CD14-positive monocyte (primary cell): ENCODE measurements around the gene MTMR3. TPM values are rescaled to one million over a fixed set of nuclear protein-coding genes. Genes with fewer than 3 reads are reported as not detected.

ENCODE experiments used
- DNase-seq, 3 donors: peaks; one replicate each; pipeline ENCODE4 v3.0.0-alpha.2; 2011 to 2022
- H2AFZ ChIP-seq: 2 replicates; pipeline ENCODE4 v1.6.0; 2012; ENCODE audit warnings: mild to moderate bottlenecking, low read depth, low read length, inconsistent platforms; ENCODE audit not compliant: insufficient read depth, poor library complexity, severe bottlenecking
- H3K27ac ChIP-seq, 2 donors: 1 replicate in 1 of 2; 2 replicates in 1 of 2; pipeline ENCODE4 v1.5.1; 2012 to 2013; ENCODE audit warnings: low read length in 2 of 2, control low read depth in 1 of 2, inconsistent platforms in 1 of 2, low read depth in 1 of 2, mild to moderate bottlenecking in 1 of 2
- H3K27me3 ChIP-seq, 2 donors: one replicate each; pipeline versions ENCODE4 v1.6.0 to v1.6.1; 2011 to 2013; ENCODE audit warnings: low read length in 2 of 2; ENCODE audit not compliant: control insufficient read depth in 2 of 2, insufficient read depth in 2 of 2
- H3K36me3 ChIP-seq, 2 donors: replicated peaks in 1 of 2; 1 replicate in 1 of 2; 2 replicates in 1 of 2; pipeline versions ENCODE4 v1.5.1 to v1.6.1; 2012 to 2013; ENCODE audit warnings: low read length in 2 of 2, control low read depth in 1 of 2, inconsistent platforms in 1 of 2, mild to moderate bottlenecking in 1 of 2; ENCODE audit not compliant: insufficient read depth in 2 of 2, control insufficient read depth in 1 of 2
- H3K4me1 ChIP-seq, 2 donors: 1 replicate in 1 of 2; 2 replicates in 1 of 2; pipeline versions ENCODE4 v1.5.1 to v1.6.1; 2012 to 2013; ENCODE audit warnings: low read length in 2 of 2, control low read depth in 1 of 2, inconsistent platforms in 1 of 2, mild to moderate bottlenecking in 1 of 2, moderate library complexity in 1 of 2; ENCODE audit not compliant: insufficient read depth in 2 of 2, control insufficient read depth in 1 of 2
- H3K4me2 ChIP-seq: replicated peaks from 2 replicates; pipeline ENCODE3; 2012; ENCODE audit warnings: low read length, moderate library complexity, mild to moderate bottlenecking; ENCODE audit not compliant: poor library complexity, severe bottlenecking; ENCODE audit errors: extremely low read depth
- H3K4me3 ChIP-seq, 3 experiments: fragments of 200-600 bp in 1 of 3; sonication (generic) in 1 of 3; replicated peaks in 1 of 3; 1 replicate in 2 of 3; 2 replicates in 1 of 3; pipeline ENCODE4 v1.5.1; 2011 to 2013; ENCODE audit warnings: low read length in 3 of 3, mild to moderate bottlenecking in 3 of 3, control low read depth in 2 of 3, low read depth in 2 of 3, inconsistent platforms in 1 of 3, moderate library complexity in 1 of 3
- H3K79me2 ChIP-seq: 2 replicates; pipeline ENCODE4 v1.6.0; 2012; ENCODE audit warnings: mild to moderate bottlenecking, control low read depth, inconsistent platforms, low read length, moderate library complexity; ENCODE audit not compliant: insufficient read depth
- H3K9ac ChIP-seq: 2 replicates; pipeline ENCODE4 v1.6.0; 2017; ENCODE audit warnings: low read length, mild to moderate bottlenecking; ENCODE audit not compliant: insufficient read depth, poor library complexity, severe bottlenecking
- H3K9me3 ChIP-seq, 2 donors: replicated peaks in 1 of 2; 1 replicate in 1 of 2; 2 replicates in 1 of 2; pipeline versions ENCODE4 v1.5.1 to v1.6.1; 2012 to 2013; ENCODE audit warnings: low read length in 2 of 2, control low read depth in 1 of 2; ENCODE audit not compliant: control insufficient read depth in 1 of 2, insufficient read depth in 1 of 2
- H4K20me1 ChIP-seq: 2 replicates; pipeline ENCODE4 v1.6.0; 2012; ENCODE audit warnings: mild to moderate bottlenecking, low read length, control low read depth, moderate library complexity; ENCODE audit not compliant: insufficient read depth
- H3K27ac Mint-ChIP-seq, 7 donors: one replicate each; pipeline ENCODE4 v1.8.0; 2020; ENCODE audit warnings: mild to moderate bottlenecking in 7 of 7, mixed read lengths in 7 of 7, moderate library complexity in 6 of 7, inconsistent platforms in 2 of 7
- H3K27me3 Mint-ChIP-seq, 3 donors: one replicate each; pipeline ENCODE4 v1.8.0; 2021 to 2022; ENCODE audit warnings: low read depth in 3 of 3, mild to moderate bottlenecking in 3 of 3, mixed read lengths in 3 of 3, moderate library complexity in 3 of 3, inconsistent platforms in 1 of 3
- H3K36me3 Mint-ChIP-seq, 2 donors: one replicate each; pipeline ENCODE4 v1.8.0; 2020; ENCODE audit warnings: mixed read lengths in 2 of 2, inconsistent platforms in 1 of 2, mild to moderate bottlenecking in 1 of 2
- H3K4me1 Mint-ChIP-seq: one replicate; pipeline ENCODE4 v1.8.0; 2020; ENCODE audit warnings: mild to moderate bottlenecking, mixed read lengths
- H3K4me3 Mint-ChIP-seq, 2 donors: one replicate each; pipeline ENCODE4 v1.8.0; 2020; ENCODE audit warnings: mild to moderate bottlenecking in 2 of 2, mixed read lengths in 2 of 2, moderate library complexity in 1 of 2
- H3K9me3 Mint-ChIP-seq, 7 donors: one replicate each; pipeline ENCODE4 v1.8.0; 2020 to 2022; ENCODE audit warnings: mixed read lengths in 7 of 7, mild to moderate bottlenecking in 6 of 7, moderate library complexity in 6 of 7, inconsistent platforms in 2 of 7
- CTCF ChIP-seq: fragments of 200-600 bp; IDR thresholded peaks from one replicate; pipeline ENCODE4 v1.8.0; 2022; ENCODE audit warnings: antibody characterized with exemption, mild to moderate bottlenecking
- WGBS: methylation state at CpG from one replicate; pipeline ENCODE4 v1.1.5; 2013; ENCODE audit warnings: missing lambda C conversion rate; ENCODE audit not compliant: insufficient coverage; 5-methylcytosine and 5-hydroxymethylcytosine counted together
- intact Hi-C, 2 donors: fragments of 100-400 bp; cut with micrococcal nuclease; formaldehyde crosslinking; loops; one replicate each; pipeline versions ENCODE4 v1.15.0 to v1.15.1; 2023
- polyA plus RNA-seq, 3 donors: library from polyadenylated mRNA; depleted of rRNA in 1 of 3; unstranded in 2 of 3; stranded (reverse) in 1 of 3; fragments of 300-500 nt in 2 of 3; fragments of >200 nt in 1 of 3; fragmentation: Illumina TruSeq in 2 of 3; gene quantifications; 1 replicate in 2 of 3; 2 replicates in 1 of 3; pipeline ENCODE4 v1.2.3, GENCODE V29; 2012 to 2021

MTMR3 gene
- polyA plus RNA-seq, 3 donors, result 23.4 to 86.1 (median 30.2) TPM

- Mint-ChIP-seq H3K4me1 (peaks cover 10% of the 10 kb centered on the region), H3K4me3 (no peak overlapping the region), H3K27ac (peak overlapping the region in 5 of 7 donors; percentile 87 to 95 (median 93)), H3K36me3 (peaks cover 1 to 3% of the 10 kb centered on the region in 2 donors), H3K27me3 (peaks cover 0 to 3% (median 2%) of the 10 kb centered on the region in 3 donors), H3K9me3 (peaks cover 0 to 2% (median 0%) of the 10 kb centered on the region in 7 donors)
- Histone ChIP-seq H3K79me2 (peaks cover 61% of the 10 kb centered on the region), H3K36me3 (no peaks in the 10 kb centered on the region), H3K27ac (peak overlapping the region; percentile 84 to 92), H3K4me2 (peak overlapping the region; percentile 85), H3K9ac (peak overlapping the region; percentile 98), H3K4me3 (peak overlapping the region; percentile 77 to 96 (median 95)), H3K4me1 (peaks cover 46 to 54% of the 10 kb centered on the region in 2 donors), H3K9me3 (no peaks in the 10 kb centered on the region), H4K20me1 (peaks cover 52% of the 10 kb centered on the region), H2AFZ (peak overlapping the region; percentile 81), H3K27me3 (no peaks in the 10 kb centered on the region)
- no peak for TF ChIP-seq CTCF
- 1% methylated on average over 14 of the region's 14 CpGs for WGBS
- intact Hi-C loops, result loop anchor here (1.0 to 10.0 kb wide), 5 partner anchors 17 to 541 kb away; partner anchors contain the start of genes ASCC2 (in 2 of the 2), MTFP1 (in 1 of the 2), UQCR10 (in 1 of the 2) and ZMAT5 (in 1 of the 2)
- no peak for DNase-seq
Measured at GRCh38 chr22:29883775-29884097, 762 bp downstream of the MTMR3 start.

GRCh38 chr22:29885610-29886009, 2.6 kb downstream of the MTMR3 start:
- 59% methylated on average over 4 of the region's 4 CpGs for WGBS
- Mint-ChIP-seq H3K4me3 (no peak overlapping the region), H3K27me3 (peaks cover 0 to 3% (median 2%) of the 10 kb centered on the region in 3 donors), H3K4me1 (peaks cover 13% of the 10 kb centered on the region), H3K9me3 (no peaks in the 10 kb centered on the region), H3K36me3 (peaks cover 1 to 3% of the 10 kb centered on the region in 2 donors), H3K27ac (no peak overlapping the region)
- no peak for DNase-seq
- Histone ChIP-seq H2AFZ (no peak overlapping the region), H3K4me1 (peaks cover 47 to 61% of the 10 kb centered on the region in 2 donors), H3K27ac (peak overlapping the region; percentile 26 to 92), H3K9me3 (no peaks in the 10 kb centered on the region), H4K20me1 (peaks cover 71% of the 10 kb centered on the region), H3K9ac (peak overlapping the region; percentile 0), H3K79me2 (peaks cover 80% of the 10 kb centered on the region), H3K36me3 (no peaks in the 10 kb centered on the region), H3K4me2 (peak overlapping the region; percentile 85), H3K4me3 (peak overlapping the region in 2 of 3 experiments; percentile 30 to 95), H3K27me3 (no peaks in the 10 kb centered on the region)
- intact Hi-C loops, result loop anchor here (2.0 to 10.0 kb wide), 3 partner anchors 15 to 539 kb away; partner anchors contain the start of genes ASCC2 (in 1 of the 2) and MTFP1 (in 1 of the 2)
- no peak for TF ChIP-seq CTCF
